NCI-H82 (cell line): ENCODE measurements around the gene FSTL3.
"Not testable (repeated sequence)": the region's sequence is repeated elsewhere in the genome, so short reads cannot be mapped to it uniquely, and the experiment has no call there.

ENCODE experiments used
- DNase-seq: peaks from one replicate; lab custom pipeline; 2025; lab: John Stamatoyannopoulos, UW

FSTL3 gene

DNA sequence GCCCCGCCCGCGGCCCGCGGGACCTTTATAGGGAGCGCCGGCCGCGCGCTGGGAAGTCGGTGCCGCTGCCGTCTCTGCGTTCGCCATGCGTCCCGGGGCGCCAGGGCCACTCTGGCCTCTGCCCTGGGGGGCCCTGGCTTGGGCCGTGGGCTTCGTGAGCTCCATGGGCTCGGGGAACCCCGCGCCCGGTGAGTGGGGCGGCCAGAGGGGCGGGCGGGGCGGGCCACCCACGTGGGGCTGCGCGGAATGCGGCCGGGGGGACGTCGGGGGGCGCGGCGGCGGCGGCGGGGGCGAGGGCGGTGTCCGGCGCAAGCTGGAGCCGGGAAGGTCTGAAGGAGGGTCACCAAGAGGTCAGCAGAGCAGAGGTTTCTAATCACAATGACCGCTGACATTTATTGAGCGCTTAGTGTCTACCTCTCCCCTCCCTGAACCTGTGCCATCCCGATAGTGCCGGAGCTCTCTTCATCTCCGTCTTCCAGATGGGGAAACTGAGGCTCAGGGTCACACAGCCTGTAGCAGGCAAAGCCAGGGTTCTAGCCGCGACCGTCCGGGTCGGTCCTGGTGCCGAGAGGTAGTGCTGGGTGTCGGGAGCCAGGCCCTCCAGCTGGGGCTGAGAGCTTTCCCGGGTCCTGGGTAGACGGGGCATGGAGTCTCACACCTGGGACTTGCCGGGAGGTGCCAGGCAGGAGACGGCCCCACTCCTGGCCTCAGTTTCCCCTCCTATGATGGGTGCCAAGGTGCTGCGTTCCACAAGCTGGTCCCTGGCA, at the start of gene FSTL3:
Gene FSTL3, plus strand, starts transcription at position 54 of the 767 bp plus-strand sequence. Its CDS starts 32 bp downstream, at position 86.
- no peak for DNase-seq

DNA sequence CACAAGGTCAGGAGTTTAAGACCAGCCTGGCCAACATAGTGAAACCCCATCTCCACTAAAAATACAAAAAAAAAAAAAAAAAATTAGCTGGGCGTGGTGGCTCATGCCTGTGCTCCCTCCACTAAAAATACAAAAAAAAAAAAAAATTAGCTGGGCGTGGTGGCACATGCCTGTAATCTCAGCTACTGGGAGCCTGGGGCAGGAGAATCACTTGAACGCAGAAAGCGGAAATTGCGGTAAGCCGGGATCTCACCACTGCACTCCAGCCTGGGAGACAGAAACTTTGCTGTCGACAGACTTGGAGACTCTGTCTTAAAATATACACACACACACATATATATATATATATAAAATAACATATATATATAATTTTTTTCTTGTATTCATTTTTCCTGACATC, 49.6 kb upstream of the FSTL3 start:
- DNase-seq, result not testable (repeated sequence)

DNA sequence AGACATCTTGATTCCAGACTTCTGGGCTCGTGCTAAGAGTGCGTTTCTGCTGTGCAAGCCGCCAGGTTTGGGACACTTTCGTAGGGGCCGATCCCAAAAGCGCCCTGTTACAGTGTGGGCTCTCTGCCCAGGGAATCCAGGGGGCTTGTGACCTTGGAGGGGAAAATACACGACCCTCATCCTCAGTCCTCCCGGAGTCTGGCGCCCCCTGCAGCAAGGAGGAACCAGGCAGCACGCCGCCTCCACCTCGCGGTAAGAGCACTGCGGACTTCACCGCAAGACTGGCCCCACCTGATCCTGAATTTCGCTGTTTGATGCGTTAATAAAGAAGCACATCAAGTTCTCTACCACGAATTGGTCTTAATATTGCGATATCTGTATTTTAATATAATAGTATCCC, 48.0 kb upstream of the FSTL3 start:
- DNase-seq, result no peak

DNA sequence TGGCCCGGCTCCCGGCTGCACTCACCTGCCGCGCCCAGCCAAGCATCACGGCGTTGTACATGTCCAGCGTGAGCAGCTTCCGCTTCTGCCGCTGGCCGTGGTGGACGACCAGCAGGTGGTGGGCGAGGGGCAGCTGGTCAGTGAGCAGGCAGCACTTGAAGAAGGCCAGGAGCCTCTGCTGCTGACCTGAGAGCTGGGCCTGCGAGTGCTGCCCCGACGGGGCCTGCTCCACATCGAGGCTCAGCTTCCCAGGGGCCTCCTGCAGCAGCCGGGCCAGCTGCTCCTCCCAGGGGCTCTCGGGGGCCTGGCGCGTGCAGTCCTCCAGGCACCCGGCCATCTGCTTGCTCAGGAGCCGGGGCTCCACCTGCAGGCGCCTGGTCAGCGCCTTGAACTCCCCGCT, 46.7 kb upstream of the FSTL3 start:
- DNase-seq, result peak; percentile 34

DNA sequence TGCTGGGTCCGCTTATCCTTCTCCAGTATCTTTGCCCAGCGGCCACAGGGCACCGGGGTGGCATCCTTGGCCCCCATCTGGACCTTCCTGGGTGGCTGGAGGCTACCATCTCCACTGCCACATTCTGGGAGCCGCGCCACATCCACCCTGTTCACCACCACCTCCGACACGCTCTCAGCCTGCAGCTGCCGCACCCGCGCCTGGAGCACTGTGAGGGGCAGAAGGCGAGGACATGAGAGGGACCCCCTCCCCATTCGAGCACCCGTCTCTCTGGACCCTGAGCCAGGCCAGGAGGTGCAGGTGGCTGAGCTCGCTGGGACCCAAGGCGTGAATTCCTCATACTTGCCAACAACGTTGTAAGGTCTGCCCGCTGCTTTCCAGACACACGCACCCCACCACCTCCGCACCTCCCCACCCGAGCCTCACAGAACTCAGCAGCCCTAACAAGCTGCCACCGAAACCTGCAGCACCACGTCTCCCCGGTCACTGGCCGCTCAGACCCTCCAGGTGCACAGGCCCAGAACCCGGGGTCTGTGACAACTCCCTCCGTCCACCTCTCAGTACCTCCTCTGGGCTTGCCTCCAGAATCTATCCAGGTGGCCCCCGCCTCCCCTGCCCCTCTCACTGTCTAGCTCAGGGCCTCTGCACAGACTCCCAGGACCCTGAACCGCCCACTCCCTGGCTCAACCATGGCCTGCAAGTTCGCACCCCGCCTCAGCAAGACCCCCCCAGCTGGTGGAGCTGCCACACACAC, 46.1 kb upstream of the FSTL3 start:
- DNase-seq, result no peak

DNA sequence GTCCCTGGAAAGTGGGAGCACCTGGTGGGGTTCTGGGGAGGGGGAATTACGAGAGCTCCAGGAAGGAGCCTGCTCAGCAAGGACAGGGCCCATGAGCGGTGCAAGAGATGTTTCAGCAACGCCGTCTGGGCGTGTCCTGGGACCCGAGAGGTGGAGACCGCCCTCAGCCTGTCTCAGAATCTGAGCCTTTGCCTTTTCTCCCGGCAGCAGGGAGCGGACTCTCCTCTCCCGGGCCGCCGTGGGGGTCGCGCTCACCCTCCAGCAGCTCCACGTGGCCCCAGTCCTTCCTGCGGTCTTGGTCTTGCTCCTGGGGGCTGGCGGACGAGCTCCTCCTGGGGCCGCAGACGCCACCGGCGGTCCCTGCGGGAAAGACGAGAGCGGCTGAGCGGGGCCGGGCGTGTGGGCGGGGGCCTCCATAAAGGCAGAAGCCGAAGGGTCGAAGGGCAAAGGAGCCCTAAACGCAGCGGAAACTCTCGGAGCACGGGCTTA, 43.6 kb upstream of the FSTL3 start:
- peak; percentile 57 for DNase-seq

DNA sequence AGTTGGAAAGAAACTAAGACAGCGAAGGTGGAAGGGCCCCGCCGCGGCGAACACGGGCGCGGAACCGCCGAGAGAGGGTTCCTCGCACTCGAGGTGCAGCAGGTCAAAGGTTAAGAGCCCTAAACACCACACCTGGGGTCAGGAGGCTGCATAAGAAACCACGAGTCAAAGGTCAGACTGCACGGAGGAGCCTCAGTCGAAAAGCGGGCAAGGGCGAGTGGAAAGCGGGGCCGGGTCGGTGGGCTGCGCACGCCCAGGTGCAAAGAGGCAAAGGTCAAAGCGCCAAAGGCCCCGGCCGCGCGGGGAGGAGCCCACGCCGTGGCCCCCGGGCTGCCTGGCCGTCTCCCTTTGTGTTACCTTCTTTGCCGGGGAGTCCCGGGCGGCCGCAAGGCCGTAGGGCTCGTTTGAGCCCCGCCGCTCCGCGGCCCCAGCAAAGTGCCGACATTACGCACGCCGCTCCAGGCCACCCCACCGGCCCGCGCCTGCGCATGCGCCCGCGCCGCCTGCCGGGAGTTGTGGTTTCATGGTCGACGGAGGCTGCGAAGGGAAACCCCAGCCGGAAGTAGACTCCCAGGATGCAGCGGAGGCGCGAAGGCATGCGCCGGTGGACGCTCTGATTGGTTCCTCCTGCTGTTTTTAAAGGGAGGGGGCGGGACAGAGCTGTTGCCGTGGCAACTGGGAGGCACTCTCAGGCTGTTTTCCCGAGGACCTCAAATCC, 43.0 kb upstream of the FSTL3 start, which contains the start of gene POLRMT:
Gene POLRMT, minus strand, starts transcription at position 470 of the 718 bp plus-strand sequence. Its CDS starts 25 bp downstream, at position 445.
- DNase-seq, result peak; percentile 97

DNA sequence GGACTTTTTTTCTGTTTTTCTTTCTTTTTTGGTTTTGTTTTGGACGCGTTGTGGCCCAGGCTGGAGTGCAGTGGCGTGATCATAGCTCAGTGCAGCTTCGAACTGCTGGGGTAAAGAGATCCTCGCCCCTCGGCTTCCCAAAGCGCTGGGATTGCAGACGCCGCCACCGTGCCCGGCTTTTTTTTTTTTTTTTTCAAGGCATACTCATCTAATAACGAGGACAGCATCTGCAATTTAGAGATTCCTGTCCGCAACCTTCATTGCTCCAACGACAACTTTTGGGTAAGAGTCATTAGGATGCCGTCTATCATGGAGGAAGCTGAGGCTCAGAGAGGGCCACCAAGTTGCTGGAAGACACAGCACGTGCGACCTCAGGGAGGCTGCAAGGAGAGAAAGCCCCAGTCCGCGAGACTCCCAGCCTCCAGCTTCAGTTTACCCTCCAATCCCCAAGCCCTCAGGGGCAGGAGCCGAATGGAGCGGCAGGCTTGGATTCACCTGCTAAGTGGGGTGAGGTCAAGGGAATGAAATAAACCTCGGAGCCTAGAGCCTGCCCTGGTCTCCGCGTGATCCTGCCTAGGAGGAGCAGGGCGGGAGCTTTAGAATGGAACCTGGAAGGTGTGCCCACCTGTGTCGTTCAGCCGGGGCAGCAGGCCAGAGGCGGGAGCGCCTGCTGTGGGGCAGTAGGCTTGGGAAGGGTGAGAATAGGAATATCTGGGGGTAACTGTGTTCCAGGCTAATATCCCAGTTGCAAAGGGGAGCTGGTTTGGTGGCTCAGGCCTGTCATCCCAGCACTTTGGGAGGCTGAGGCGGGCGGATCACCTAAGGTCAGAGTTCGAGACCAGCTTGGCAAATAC, 42.2 kb upstream of the FSTL3 start:
- DNase-seq, result peak; percentile 45

DNA sequence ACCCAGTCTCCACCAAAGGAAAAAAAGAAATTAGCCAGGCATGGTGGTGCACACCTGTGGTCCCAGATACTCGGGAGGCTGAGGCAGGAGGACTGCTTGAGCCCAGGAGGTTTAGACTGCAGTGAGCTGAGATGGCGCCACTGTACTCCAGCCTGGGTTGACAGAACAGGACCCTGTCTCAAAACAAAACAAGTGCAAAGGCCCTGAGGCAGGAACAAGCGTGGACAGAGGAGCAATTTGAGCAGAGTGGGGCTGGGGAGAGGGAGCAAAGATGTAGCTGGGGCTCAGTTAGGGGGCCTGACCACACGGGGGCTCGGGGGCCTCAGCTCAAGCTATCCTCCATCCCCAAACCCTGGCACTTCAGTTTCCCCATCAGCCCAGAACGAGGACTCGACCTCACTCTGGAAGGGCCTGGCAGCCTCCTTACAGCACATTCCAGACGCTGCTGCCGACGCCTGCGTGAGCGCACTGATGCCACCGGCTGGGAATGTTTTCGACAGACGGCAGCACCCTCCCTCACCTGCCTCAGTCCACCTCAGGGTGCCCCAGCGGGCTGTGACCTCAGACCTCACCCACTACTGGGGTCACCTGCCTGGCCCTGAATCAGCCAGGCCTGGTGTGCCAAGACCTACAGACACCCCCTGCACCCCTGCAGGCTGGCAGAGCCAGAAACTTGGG, 41.1 kb upstream of the FSTL3 start:
- no peak for DNase-seq

DNA sequence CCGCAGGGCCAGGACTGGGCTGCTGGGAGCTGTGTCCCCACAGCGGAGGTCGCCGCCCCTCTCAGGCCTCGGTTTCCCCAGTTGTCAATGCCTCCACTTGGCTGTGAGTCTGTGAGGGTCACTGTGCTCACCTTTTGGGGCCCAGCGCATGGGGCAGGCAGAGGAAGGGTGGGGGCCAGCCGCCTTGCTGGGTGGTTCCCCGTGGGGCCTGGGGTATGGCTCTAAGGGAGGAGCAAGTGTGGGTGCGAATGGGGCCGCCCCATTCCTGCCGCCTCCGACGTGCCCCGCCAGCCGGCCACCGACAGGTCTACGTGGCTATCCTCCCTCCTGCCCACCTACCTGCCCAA, 37.3 kb upstream of the FSTL3 start:
- no peak for DNase-seq

DNA sequence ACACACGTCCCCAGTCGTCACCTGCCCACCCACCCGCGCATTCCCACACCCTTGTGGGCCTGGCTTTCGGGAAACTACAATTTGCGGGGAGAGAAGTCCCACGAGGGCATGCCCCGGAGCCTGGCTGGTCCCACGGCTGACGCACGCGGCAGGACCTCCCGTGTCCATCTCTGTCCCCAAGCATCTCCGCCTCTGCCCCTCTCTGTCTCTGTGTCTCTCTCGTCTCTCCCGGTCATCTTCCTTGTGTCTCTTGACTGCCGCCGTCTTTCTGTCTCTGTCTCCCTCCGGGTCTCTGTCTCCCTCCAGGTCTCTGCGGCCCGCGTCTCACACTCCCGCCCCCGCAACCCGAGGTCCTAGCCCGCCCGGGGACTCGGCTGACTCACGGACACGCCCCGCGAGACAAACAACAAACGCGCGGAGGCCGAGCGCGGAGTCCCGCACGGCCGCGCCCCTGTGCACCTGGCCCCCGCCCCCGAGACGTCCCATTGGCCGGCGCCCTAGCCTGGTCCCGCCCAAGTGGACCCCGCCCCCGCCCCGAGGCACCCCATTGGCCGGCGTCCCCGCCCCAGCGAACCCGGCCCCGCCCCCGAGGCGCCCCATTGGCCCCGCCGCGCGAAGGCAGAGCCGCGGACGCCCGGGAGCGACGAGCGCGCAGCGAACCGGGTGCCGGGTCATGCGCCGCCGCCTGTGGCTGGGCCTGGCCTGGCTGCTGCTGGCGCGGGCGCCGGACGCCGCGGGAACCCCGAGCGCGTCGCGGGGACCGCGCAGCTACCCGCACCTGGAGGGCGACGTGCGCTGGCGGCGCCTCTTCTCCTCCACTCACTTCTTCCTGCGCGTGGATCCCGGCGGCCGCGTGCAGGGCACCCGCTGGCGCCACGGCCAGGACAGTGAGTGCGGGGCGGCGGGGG, 36.7 kb upstream of the FSTL3 start, which contains the start of gene FGF22:
Gene FGF22, plus strand, starts transcription at position 627 of the 908 bp plus-strand sequence. Its CDS starts 47 bp downstream, at position 674.
- peak; percentile 88 for DNase-seq

DNA sequence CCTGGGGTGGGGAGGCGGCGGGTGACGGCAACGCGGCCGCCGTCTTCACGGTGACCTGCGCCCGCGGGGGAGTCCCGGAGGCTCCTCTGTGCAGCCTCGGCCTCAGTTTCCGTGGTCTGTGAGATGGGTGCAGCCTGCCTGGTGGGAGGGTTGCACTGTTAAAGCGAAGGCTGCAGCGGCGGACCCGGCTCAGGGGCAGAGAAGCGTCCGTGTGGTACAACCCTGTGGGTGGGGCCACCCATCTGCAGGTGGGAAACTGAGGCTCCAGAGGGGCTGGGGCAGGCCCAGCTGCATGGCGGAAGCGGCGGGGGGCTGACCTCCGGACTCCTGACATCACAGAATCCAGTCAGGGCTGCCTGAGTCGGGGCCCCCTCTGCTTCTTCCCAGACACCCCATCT, 36.0 kb upstream of the FSTL3 start:
- DNase-seq, result no peak

DNA sequence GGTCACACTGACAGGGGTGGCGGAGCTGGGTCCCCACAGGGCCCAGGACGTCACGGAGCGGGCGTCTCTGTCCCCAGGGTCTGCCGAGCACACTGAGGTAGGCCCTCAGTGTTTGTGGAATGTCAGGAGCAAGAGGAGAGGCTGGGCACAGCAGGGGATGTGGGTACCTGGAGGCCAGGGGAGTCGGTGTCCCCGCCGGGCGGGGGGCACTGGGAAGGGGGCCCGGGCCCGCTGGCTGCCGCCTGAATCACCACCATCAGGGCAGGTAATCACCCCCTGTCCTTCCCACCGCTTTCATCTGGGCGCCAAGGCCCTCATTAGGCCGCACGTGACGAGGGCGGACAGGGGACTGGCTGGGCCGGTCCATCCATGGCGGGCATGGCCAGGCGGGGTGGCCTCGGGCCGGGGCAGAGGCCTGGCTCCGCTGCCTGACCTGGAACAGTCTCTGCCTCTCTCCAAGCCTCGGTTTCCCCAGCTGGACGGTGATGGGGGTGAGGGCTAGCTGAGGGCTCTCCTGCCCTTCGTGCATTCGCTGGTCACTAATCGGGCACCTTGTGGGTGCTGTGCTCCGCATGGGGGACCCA, 35.5 kb upstream of the FSTL3 start:
- DNase-seq, result no peak

DNA sequence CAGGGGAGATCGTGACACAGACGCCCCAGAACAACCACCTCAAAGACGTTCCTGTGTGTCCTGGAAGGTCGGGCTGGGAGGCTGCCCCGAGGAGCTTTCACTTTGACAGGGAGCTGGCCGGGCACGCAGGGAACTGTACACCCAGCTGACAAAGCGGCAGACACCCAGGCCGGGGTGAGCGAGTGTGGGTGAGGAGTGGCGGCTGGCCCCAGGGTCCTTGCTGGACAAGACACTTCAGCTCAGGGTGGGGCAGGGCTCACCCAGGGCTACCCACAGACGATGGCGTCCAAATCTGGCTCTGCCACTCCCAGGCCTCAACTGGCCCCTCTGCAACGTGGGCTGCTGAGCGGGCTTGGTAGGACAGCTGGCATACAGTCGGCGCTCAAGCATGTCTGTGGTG, 34.5 kb upstream of the FSTL3 start:
- DNase-seq, result no peak

DNA sequence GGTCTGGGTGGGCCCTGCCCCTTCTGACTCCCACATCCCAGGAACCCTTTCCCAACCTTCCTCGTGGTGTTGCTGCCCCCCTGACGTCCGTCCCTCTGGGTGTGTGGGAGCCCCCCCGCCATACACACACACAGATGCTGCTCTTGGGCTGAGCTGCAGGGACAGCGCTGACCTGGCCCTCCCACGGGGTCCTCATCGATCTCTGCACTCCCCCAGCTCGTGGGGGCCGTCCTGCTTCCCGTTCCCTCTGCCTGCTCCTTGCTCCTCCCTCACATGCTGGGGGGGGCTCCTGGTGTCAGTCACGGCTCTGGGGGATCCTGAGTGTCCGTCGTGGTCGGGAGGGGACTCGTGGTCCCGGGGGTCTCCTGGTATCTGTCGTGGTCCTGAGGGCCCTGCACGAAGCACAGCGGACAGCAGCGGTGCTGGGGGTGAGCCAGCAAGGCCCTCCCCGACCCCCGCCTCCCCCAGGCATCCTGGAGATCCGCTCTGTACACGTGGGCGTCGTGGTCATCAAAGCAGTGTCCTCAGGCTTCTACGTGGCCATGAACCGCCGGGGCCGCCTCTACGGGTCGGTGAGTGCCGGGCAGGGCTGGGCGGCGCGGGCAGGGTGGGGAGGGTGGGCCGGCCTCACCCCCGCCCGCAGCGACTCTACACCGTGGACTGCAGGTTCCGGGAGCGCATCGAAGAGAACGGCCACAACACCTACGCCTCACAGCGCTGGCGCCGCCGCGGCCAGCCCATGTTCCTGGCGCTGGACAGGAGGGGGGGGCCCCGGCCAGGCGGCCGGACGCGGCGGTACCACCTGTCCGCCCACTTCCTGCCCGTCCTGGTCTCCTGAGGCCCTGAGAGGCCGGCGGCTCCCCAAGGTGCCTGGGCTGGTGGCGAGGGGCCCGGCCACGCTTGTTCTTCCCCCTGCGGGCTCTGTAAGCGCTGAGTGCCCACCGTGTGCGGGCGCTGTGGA, 33.1 kb upstream of the FSTL3 start:
- no peak for DNase-seq

DNA sequence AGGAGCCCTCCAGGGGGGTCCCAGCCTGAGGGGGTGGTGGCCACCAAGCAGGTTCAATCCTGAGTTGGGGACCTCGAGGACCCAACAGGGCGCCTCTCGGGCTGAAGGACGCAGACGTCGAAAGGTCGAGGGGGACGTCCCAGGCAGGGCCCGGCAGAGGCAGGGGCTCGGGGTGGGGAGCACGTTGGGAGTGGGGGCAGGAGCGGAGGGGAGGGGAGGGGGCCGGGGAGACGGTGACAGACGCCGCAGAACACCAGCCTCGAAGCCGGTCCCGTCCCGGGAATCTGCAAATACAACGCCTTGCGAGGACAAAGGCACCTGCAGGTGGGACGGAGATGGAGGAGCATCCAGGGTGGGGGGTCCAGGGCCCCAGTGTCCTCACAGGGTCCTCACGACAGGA, 32.5 kb upstream of the FSTL3 start:
- DNase-seq, result no peak

DNA sequence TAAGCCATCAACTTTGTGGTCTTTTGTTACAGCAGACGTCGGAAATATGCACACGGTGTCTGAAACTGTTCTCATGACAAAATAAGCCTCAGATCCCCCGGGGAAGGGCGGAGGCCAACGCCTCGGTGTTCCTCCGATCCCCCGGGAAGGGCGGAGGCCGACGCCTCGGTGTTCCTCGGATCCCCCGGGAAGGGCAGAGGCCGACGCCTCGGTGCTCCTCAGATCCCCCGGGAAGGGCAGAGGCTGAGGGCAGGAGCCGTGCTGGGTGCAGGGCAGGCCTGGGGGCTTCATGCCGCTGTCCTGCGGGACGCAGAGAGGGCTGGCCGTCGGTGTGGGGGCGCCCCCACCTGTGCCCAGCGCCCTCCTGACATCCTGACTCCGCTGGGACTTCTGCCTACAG, 31.8 kb upstream of the FSTL3 start:
- peak; percentile 46 for DNase-seq

DNA sequence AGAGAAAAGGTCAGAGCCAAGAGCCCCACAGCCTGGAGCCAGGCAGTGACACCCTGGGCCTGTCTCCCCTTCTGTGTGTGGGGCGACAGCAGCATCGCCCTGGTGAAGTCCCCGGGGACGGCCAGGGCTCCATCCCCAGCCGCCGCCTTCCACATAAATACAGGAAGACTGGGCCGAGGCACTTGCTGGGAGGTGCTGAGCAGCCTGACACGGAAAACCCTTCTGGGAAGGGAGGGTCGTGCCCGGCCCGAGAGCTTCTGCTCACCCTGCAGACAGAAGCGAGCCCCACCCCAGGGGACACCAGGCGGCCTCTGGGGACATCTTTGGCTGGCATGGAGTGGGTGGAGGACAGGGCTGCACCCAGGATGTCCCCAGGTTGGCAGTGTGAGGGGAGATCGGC, 31.4 kb upstream of the FSTL3 start:
- DNase-seq, result no peak
